ENCODE measurements around the gene SUFU. TPM values are rescaled to one million over a fixed set of nuclear protein-coding genes. Genes with fewer than 3 reads are reported as not detected.
A peak's percentile ranks its signal among the peaks of the same experiment; 100 is the strongest.

Gene SUFU
- total RNA-seq, 1 donor from 2014 or later = 29.4 TPM

DNA sequence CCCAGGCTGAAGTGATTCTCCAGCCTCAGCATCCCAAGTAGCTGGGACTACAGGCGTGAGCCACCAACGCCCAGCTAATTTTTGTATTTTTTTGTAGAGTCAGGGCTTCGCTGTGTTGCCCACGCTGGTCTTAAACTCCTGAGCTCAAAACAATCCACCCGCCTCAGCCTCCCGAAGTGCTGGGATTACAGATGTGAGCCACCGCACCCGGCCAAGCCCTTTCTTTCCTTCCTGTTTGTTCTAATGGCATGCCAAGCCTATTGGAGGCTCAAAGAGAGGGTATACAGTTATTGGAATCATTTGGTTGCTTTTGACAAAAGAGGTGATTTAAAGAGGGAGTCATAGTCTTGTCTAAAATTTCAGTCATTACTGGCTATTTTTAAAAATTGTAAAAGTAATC, 94.5 kb downstream of the SUFU start:
- no peaks in the 10 kb centered on the region for H3K9me3 Mint-ChIP-seq
- H3K4me1 Mint-ChIP-seq (ENCODE audit: unreplicated experiment) = peaks cover 16% of the 10 kb centered on the region
- no peak overlapping the region for H3K4me3 Mint-ChIP-seq
- H3K36me3 Mint-ChIP-seq = peaks cover 6% of the 10 kb centered on the region
- no peak for DNase-seq (ENCODE audit: extremely low spot score, unreplicated experiment)
- H3K27me3 Mint-ChIP-seq = no peaks in the 10 kb centered on the region
- H3K27ac Mint-ChIP-seq = no peak overlapping the region
- TF ChIP-seq, protein P1, sequence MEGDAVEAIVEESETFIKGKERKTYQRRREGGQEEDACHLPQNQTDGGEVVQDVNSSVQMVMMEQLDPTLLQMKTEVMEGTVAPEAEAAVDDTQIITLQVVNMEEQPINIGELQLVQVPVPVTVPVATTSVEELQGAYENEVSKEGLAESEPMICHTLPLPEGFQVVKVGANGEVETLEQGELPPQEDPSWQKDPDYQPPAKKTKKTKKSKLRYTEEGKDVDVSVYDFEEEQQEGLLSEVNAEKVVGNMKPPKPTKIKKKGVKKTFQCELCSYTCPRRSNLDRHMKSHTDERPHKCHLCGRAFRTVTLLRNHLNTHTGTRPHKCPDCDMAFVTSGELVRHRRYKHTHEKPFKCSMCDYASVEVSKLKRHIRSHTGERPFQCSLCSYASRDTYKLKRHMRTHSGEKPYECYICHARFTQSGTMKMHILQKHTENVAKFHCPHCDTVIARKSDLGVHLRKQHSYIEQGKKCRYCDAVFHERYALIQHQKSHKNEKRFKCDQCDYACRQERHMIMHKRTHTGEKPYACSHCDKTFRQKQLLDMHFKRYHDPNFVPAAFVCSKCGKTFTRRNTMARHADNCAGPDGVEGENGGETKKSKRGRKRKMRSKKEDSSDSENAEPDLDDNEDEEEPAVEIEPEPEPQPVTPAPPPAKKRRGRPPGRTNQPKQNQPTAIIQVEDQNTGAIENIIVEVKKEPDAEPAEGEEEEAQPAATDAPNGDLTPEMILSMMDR (conservative IDR thresholded peaks at IDR 0.05) = no peak

DNA sequence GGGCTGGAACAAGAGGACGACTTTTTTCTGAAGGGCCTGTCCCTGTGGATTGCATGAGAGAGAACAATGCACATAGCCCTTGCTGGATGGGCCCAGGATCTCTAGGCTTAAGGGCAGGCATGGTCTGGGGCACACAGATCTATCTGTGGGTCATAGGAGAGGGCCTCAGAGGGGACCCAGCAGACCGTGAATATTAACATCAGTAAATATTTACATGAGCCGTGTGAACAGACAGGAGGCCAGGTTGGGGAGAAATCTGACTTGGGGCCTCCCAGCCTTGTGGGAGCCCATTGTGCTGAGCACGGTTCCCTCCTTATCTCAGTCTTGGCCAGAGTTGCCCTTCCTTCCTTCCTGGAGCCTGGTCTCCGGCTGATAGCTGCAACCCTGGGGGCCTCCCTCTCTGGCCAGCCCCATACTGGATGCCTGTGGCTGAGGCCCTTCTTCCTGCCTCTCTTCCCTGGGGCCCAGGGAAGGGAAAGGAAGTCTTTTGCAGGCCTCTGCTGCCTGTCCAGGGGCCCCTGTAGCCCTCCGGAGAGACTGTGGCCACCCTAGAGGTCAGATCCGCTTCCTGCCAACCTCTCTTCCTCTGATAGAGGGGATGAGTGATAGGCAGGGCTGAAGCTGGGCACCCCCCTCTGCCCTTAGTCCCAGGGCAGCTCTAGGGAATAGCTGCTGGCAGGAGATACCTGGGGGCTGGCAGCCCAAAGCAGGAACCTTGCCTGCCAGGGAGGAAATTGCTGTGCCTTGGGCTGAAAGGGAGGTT, 96.0 kb downstream of the SUFU start:
- peak overlapping the region; percentile 59 for H3K27ac Mint-ChIP-seq
- no peaks in the 10 kb centered on the region for H3K9me3 Mint-ChIP-seq
- H3K4me1 Mint-ChIP-seq (ENCODE audit: unreplicated experiment) = peaks cover 16% of the 10 kb centered on the region
- peaks cover 10% of the 10 kb centered on the region for H3K36me3 Mint-ChIP-seq
- no peaks in the 10 kb centered on the region for H3K27me3 Mint-ChIP-seq
- TF ChIP-seq, protein P1 (conservative IDR thresholded peaks at IDR 0.05) = no peak
- DNase-seq (ENCODE audit: extremely low spot score, unreplicated experiment) = no peak
- no peak overlapping the region for H3K4me3 Mint-ChIP-seq

DNA sequence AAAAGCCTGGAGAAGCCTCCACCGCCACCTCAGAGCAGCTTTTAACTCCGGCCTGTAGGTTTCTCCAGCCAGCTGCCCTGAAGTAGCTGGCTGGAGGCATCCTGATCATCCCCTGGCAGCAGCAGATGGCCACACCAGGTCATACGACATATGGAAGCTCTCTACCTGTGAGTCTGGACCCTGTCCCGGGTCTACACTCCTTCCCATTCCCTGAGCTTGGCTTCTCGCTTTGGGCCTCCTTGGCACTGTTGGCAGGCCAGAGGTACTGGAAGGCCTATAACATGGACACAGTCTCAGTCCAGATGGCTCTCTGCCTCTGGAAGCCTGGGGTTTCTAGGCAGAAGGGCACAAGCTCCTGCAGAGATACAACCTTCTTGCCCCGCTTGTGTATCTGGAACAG, 97.0 kb downstream of the SUFU start:
- Mint-ChIP-seq H3K36me3 (peaks cover 10% of the 10 kb centered on the region), H3K27ac (no peak overlapping the region), H3K4me1 (ENCODE audit: unreplicated experiment) (peaks cover 16% of the 10 kb centered on the region), H3K4me3 (no peak overlapping the region), H3K9me3 (no peaks in the 10 kb centered on the region), H3K27me3 (no peaks in the 10 kb centered on the region)
- DNase-seq (ENCODE audit: extremely low spot score, unreplicated experiment) = no peak
- TF ChIP-seq, protein P1 (conservative IDR thresholded peaks at IDR 0.05) = no peak

DNA sequence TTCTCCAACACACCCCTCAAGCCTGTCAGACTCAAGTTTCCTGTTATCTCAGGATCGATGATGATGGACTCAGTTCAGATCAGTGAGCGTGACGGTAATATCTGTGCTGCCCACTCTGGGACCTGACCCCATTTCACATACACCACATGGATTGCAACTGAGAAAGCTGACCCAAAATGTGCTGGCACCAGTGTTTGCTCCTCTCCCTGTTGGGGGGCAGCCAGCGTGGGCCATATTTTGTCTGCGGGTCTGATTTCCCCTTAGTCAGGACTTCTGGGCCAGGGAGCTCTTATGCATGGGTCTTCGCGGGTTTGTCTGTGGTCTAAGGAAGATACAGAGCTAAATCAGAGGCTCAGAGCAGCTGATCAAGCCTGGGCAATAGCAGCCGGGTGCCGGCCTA, 97.9 kb downstream of the SUFU start:
- TF ChIP-seq, protein P1 (conservative IDR thresholded peaks at IDR 0.05) = no peak

DNA sequence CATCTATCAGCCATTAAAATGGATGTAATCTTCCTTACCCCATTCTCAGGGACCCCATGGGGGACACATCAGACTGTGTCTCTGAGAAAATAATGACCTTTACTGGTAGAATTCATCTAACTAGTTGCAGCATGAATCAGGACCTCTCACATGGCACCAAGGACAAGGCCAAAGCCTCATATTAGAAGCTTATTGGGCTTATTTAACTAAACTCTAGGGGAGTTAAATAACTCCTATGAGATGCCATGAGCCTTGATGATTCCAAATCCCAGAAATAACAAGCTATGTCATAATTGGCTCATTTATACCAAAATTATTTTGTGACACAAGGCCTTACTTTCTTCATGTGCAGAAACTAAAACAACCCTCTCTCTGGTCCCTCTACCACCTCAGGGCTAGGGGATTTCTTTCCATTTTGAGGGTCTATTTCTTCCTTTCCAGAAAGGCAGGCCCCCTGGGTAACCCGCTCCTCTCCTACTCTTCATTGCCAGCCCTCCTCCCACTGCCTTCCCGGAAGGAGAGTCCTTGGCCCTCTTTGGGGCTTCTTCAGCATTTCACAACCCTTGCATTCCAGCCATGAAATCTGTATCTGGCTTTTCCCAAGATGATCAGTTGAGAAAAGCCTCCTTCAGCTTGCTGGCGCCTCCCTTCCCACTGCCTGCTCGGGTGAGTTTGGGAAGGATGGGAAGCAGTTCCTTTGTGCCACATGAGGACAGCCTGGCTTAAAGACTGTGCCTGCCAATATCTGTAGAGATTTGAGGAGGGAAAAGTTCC, 98.7 kb downstream of the SUFU start:
- no peak overlapping the region for H3K27ac Mint-ChIP-seq
- no peak for DNase-seq (ENCODE audit: extremely low spot score, unreplicated experiment)
- no peaks in the 10 kb centered on the region for H3K27me3 Mint-ChIP-seq
- TF ChIP-seq, protein P1 (conservative IDR thresholded peaks at IDR 0.05) = no peak
- H3K36me3 Mint-ChIP-seq = peaks cover 7% of the 10 kb centered on the region
- H3K4me3 Mint-ChIP-seq = no peak overlapping the region
- H3K9me3 Mint-ChIP-seq = no peaks in the 10 kb centered on the region
- peaks cover 11% of the 10 kb centered on the region for H3K4me1 Mint-ChIP-seq (ENCODE audit: unreplicated experiment)

More for the DNA sequence above, 97.9 kb downstream of the SUFU start:
- Mint-ChIP-seq H3K9me3 (no peaks in the 10 kb centered on the region), H3K4me1 (ENCODE audit: unreplicated experiment) (peaks cover 11% of the 10 kb centered on the region), H3K4me3 (no peak overlapping the region), H3K27ac (no peak overlapping the region), H3K36me3 (peaks cover 7% of the 10 kb centered on the region), H3K27me3 (no peaks in the 10 kb centered on the region)
- DNase-seq (ENCODE audit: extremely low spot score, unreplicated experiment) = no peak

Data from type B pancreatic cell (in vitro differentiated cells).